ENCODE results near the gene CSNK1G2. TPM values are rescaled to one million over a fixed set of nuclear protein-coding genes. Genes with fewer than 3 reads are reported as not detected.
A peak's percentile ranks its signal among the peaks of the same experiment; 100 is the strongest.

Gene CSNK1G2
- total RNA-seq, 1 experiment from 2014 or later: 88.1 TPM

DNA sequence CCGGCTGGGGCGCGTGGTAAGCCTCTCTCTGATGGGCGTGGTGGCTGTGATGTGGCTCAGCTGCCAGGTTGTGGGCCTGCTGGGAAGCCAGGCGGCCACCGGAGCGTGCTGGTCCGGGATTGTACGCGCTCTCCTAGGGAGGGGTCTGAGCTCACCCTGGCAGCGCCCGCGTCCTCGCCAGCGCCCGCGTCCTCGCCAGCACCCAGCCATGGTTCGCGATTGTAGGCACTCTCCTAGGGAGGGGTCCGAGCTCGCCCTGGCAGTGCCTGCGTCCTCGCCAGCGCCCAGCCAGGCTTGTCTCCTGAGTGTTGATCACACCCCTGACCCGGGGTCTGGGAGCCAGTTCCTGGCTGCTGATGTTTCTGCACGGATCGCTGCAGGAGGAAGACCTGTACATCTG is 22.0 kb upstream of the CSNK1G2 start:
- DNase-seq (ENCODE audit: low spot score): no peak

DNA sequence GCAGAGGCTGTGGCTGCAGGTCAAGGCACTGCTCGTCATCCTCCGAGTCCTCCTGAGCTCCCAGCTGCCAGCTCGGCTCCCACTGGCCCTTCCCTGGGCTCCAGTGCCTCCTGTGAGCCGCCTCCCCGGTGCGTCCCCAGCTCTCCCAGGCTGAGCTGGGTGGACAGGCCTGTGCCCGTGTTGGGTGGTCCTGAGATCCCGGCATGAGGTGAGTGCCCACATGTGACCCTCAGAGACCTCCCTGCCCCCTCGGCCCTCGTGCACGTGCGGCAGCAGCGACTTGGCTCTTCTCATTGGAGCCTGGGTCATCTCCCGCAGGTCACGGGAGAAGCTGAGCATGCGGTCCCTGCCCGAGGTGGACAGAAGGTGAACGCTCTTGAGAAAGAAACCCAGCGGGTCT is 20.3 kb upstream of the CSNK1G2 start:
- DNase-seq (ENCODE audit: low spot score): no peak

DNA sequence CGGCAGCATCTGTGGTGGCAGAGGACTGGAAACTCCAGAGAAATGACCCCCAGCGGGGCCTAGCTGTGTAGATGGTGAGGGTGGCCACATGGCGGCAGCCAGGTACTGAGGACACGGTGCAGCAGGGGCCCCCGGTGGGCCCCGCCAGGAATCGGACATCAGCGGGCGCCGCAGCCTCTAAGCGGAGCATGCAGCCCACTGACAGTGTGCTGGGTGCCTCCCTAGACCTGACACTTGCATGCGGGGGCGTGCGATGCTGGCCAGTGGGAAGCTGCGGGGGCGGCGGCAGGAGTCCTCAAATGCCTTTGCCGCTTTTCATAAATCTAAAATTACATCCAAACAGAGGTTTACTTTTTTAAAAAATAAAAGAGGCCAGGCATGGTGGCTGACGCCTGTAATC is 19.6 kb upstream of the CSNK1G2 start:
- no peak for DNase-seq (ENCODE audit: low spot score)

DNA sequence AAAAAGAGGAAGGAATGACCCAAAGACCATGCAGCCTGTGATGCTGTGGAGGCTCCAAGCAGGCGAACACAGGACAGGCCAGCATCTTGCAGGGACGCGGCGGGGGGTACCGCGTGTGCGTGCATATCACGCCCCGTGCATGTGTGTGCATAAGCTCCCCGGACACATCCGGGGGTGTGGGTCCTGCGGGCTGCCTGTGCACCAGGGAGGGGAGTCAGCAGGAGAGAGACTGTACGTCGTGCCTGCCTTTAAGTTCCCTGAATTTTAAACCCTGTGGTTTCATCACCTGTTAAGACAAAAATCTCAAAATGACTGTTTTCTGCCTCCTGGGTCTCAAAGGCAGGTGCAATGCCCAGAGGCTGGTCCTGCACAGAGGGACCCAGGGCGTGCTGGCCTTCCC is 19.1 kb upstream of the CSNK1G2 start:
- no peak for DNase-seq (ENCODE audit: low spot score)

DNA sequence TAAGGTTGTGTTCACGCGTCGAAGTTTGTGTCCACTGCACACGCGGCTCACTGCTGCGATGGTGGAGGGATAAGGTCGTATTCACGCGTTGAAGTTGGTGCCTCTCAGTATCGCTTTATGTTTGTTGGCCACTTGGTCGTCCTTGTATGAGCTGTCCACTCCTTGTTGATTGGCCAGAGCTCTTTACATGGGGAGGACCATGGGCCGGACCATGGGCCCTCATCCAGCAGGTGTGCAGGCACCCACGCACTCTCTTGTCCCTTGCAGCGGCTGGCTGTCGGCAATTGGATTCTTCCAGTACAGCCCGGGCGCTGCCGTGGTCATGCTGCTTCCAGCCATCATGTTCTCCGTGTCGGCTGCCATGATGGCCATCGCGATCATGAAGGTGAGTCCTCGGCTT is 18.2 kb upstream of the CSNK1G2 start:
- no peak for DNase-seq (ENCODE audit: low spot score)

DNA sequence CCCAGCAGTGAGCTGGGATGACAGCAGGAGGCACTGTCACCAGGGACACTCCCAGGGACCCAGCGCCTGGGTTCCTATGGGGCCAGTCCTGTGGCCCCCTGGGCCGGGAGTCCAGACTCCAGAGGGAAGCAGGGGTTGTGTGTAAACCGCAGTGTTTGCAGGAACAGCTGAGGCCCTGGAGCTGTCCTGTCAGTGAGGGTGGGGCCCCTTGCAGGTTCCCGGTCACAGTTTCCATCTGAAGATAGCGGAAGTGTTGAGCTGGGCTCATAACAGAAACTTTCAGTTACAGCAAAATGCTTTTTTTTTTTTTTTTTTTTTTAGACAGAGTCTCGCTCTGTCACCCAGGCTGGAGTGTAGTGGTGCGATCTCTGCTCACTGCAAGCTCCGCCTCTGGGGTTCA is 17.7 kb upstream of the CSNK1G2 start:
- DNase-seq (ENCODE audit: low spot score): no peak

DNA sequence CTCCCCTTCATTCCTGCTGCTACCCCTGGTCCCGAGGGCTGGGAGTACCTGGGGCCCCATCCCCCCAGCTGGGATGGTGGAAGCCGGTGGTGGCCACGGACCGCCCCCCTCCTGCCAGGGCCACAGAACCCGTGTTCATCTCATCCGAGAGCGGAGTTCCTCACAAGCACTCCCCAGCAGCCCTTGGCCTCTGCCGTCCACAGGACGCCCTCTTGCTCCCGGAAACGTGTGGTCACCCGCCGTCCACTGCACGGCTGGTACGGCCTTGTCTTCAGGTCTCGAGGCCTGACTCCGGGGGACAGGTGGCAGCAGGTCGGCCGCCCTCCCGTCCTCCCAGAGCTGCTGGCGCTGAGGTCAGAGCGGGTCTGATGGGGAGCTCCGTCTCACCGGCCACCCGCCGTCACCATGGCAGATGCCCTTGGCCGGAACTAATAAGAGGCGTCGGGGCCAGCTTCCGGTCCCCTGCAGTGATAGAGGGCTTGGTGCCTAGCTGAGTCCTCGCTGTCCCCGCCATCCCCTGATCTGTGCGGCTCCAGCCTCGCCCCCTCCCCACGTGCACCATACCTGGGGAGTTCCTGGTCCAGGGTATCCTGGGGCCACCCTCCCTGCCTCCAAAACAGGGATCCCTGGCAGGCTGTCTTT is 16.5 kb upstream of the CSNK1G2 start:
- DNase-seq (ENCODE audit: low spot score): no peak

DNA sequence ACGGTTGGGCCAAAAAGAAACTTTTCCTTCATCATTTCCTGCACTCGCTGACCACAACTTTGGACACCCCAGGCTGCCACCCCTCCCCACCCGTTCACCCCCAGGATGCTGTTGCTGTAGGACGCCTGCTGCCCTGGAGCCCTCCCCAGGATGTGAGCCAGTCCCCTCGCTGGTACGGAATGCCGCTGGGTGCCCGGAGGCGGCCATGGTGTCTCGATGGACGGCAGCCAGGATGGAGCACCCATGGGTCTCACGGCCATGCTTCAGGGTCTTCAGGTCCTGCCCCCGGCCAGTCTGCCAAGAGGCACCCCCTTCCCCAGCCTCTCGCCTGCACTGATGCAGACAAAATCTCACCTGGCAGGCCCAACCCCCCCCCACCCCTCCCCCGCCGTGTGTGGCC is 15.4 kb upstream of the CSNK1G2 start:
- DNase-seq (ENCODE audit: low spot score): no peak

DNA sequence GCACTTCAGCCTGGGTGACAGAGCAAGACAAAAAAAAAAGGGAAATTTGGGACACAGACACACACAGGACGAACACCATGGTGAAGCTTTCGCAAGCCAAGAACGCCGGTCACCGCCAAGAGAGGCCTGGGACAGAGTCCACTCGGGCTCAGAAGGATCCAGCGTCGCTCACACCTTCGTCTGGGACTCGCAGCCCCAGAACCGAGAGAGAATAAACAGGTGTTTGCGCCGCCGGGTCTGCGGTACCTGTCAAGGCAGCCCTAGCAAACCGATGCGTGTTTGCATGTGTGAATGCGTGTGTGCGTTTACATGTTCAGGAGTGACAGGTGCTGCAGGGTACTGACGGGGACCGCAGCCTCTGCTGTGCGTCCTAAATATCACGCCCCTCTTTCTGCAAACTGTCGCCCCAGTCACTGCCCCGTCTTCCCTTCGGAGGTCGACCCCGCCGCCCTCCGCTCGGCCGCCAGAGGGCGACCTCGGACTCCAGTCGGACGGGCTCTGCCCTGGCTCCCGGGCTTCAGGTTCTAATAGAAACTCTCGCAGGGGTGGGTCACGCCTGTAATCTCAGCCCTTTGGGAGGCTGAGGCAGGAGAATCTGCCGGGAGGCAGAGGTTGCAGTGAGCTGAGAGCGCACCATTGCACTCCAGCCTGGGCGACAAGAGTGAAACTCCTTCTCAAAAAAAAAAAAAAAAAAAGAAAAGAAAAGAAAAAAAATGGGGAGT is 11.8 kb upstream of the CSNK1G2 start:
- DNase-seq (ENCODE audit: low spot score): peak; percentile 52

DNA sequence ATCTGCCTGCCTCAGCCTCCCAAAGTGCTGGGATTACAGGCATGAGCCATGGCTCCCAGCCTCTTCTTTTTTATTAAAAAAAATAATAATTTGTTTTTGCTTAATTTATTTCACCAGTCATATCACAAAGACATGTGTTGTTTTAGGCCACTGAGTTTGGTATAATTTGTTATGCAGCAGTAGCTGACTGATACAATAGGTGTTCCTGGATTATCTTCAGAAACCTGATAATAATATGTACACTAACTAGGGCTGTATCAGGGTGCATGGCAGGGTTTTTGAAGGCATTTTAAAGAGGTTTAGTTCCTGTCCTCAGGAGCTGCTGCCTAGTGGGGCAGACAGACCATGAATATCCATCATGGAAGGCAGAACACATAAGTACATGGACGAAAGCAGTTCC is 9.5 kb upstream of the CSNK1G2 start:
- no peak for DNase-seq (ENCODE audit: low spot score)

DNA sequence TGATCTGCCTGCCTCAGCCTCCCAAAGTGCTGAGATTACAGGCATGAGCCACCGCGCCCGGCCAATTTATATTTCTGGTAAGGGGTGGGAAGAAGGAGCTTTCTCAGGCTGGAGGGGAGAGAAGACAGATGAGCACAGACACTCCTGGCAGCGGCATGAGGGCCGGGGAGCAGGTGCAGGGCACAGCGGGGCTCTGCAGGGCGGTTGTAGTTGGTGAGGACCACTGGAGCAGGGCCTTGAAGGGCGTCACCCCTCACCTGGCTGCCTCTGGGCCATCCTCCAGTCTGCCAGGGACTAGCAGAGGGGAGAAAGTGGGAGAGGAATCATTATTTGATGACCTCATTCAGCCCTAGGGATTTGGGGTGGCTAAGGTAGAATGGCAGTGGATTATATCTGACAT is 8.6 kb upstream of the CSNK1G2 start:
- DNase-seq (ENCODE audit: low spot score): no peak

DNA sequence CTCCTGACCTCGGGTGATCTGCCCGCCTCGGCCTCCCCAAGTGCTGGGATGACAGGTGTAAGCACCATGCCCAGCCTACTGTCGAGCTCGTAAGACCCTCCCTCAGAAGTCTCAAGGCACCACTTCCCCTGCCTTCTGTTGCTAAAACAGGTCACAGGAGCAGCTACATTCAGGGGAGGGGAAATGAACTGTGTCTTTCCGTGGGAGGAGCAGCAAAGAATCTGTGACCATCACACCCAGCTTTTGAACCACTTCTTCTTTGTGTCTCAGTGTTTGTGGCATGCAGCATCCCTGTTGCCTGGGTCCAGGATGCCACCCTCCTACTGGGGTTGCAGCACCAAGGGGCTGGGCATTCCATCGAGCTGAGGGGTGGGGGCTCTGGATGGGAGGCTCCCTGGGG is 7.7 kb upstream of the CSNK1G2 start:
- no peak for DNase-seq (ENCODE audit: low spot score)

DNA sequence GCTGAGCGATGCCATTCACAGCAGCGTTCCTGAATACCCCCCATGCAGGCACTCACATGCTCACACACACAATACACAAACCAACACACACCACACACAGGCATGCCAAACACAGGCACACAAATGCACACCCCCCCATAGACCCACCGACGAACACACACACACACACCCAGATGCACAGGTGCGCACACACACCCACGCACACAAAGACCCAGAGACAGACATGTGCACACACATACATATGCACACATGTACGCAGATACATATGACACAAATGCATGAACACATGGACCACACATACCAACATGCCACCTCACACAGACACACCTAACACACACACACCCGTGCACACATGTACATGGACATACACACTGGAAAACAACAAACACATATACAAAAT is 7.0 kb upstream of the CSNK1G2 start:
- no peak for DNase-seq (ENCODE audit: low spot score)

DNA sequence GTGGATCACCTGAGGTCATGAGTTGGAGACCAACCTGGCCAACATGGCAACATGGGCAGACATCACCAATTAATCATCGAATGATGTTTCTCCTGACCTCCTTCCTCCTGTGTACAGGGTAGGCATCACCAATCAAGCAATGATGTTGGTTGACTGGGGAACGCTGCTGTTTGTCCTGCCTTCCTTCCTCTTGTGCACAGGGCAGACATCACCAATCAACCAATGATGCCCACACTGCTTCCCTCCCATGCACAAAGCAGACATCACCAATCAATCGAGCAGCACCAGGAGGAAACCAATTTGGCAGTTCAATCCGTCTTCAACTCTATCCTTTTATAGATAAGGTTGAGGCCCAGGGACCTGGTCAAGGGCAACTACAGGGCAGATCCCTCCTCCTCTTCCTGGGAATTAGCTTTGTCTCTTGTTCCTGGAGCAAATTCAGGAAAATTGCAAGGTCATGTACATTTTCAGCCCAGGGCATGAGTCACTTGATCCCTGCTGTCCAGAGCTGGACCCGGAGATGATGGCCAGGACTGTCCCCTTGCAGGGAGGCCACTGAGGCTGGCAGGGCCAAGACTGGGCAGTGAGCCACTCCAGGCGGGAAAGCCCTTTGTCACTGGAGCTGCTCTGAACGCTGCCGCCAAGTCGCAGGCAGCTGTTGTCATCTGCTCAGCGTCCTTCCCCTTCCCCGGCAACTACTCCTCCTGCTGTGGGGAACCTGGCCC is 5.3 kb upstream of the CSNK1G2 start:
- DNase-seq (ENCODE audit: low spot score): peak; percentile 35

DNA sequence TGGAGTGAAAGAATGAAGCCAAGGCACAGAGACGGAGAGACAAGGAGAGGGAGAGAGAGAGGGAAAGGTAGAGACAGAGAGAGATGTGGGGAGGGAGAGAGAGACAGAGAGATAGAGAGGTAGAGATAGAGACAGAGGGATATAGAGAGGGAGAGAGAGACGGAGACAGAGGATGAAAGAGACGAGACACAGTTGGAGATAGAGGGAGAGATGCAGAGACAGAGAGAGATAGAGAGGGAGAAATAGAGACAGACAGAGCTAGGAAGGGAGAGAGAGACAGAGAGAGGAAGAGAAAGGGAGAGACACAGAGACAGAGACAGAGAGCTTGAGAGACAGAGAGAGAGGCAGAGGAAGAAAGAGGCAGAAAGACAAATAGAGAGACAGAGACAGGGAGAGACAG is 4.5 kb upstream of the CSNK1G2 start:
- no peak for DNase-seq (ENCODE audit: low spot score)

DNA sequence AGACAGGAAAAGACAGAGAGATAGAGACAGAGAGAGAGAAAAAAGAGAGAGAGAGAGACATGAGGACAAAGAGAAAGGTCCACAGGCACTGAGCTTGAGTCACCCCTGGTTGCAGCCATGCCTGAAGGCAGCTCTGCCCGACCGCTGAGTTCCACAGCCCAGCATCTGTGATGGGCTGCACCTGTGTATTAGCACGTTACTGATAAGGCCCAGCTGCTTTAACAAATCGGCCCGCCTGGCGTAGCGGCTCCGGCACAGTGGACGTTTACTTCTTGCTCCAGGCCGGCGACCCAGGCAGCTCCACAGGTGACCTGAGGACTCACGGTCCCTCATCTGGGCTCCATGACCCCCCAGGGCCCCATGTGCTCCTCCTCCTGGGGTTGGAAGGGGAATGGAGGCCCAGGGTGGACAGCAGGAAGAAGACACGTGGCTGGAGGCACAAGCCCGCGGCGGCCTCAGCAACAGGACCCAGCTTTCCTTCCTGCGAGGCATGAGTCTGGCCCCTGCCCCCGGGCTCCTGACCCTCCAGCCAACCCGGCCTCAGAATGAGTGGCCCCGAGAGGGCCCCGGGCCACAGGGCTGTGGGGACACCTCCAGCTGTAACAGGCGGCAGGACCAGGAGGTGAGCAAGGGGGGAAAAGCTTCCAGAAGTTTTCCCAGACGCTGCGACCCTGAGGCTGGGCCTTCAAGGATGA is 3.9 kb upstream of the CSNK1G2 start:
- DNase-seq (ENCODE audit: low spot score): no peak

DNA sequence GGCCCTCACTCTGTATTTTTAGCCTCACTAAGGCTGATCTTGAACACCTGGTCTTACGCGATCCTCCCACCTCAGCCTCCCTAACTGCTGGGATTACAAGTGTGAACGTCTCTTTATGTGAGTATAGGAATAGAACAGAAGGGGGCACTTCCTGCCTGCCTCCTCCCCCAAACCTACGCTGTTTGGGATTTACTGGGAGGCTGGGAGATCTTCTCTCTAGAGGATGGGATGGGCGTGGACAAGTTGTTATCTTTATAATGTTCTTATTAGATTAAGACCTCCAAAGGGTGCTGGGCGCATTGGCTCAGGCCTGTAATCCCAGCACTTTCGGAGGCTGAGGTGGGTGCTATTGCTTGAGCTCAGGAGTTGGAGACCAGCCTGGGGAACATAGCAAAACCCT is 2.9 kb upstream of the CSNK1G2 start:
- no peak for DNase-seq (ENCODE audit: low spot score)

DNA sequence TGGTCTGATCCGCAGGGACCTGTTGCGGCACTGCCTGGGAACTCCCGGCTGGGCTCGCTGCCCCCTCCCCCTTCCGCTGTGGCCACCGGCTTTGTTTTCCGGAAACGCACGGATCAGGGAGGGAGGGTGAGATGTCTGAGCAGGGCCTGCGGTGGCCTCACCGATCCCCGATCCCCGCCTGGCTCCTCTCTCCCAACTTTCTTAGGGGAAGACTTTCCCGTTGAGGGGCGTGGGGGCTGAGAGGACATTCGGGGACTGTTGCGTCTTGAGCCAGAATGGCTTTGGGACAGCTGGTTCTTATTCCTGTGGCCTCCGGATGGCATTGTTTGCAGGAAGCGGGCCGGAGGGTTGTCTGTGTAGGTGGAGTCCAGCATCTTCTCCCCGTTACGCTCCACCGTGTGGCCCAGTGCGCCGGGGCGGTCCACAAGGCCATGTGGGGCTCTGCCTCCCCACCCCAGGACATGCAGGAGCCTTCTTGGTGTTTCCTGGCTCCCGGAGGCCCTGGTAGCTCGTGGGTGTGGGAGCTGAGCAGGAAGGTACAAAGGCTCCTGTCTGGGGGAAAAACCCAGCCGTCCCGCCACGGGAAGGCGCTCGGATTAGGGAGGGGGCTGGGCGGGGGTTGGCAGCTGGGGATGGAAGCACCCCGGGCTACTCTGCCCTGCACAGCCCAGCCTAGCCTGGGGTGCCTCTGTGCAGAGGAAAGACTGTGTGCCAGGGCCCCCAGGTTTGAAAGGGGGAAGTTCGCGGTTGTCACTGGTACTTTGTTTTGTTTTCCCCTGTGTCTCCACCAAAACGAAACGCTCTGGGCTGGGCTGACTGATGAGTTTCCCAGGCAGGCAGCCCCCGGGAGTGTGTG is 1.3 kb downstream of the CSNK1G2 start:
- DNase-seq (ENCODE audit: low spot score): peak; percentile 66

DNA sequence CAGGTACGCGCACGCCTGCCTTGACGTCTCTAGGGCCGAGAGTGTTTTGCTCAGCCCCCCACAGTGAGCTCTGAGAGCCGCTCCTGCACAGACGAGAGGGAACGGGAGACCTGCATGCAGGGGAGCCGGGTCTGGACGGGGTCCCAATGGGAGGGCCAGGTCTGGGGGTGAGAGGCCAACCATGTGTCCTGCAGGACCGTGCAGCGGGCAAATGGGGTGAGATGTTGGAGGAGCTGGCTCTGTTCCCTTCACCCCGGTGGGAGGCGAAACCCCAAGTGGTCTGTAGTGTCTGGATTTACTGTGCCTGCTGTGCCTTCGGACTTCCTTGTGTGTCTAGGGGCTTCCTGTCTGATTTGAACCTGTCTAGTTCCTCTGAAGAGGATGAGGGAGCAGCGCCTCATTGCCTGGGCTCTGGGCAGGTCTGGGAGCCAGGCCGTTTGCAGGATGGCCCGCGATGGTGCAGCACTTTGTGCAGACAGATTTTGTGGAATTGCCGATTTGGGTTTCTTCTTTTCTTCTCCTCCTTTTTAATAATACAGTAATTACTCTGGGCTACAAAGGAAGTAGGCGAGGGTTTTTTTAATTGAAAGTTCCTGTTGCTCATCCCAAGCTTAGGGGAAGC is 2.1 kb downstream of the CSNK1G2 start:
- no peak for DNase-seq (ENCODE audit: low spot score)

DNA sequence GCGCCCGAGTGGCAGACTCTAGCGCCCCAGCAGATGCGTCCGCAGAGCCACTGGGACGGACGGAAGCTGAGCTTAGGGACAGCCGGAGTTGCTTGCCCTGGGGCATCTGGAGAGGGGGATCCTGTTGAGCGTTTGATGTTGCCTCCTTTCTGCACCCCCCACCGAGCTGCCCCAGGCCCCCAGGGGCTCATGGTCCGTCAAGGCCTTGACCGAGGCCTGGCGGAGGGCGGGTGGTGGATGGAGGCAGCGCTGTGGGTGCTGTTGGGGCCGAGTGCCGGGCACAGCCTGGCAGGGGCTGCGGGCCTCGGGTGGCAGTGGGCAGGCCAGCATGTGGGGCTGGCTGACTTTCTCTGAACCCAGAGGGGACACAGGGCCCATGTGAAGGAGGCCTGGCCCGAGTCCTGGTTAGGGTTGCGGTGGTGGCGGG is 2.7 kb downstream of the CSNK1G2 start:
- DNase-seq (ENCODE audit: low spot score): no peak
